Ovary (tissue), 3 donors: ENCODE measurements around the gene AMOTL1.

Source experiments
- EP300 ChIP-seq: sonication (generic); formaldehyde crosslinking; IDR thresholded peaks from one replicate; pipeline ENCODE4 v1.6.1; 2017; ENCODE audit warnings: antibody characterized with exemption
- POLR2A ChIP-seq: fragments of 450-650 bp; IDR thresholded peaks from one replicate; pipeline ENCODE4 v1.6.1; 2017; ENCODE audit warnings: antibody characterized with exemption, mild to moderate bottlenecking, moderate library complexity
- TF ChIP-seq, protein P1 (sequence below), 3 donors: fragments of 450-650 bp in 2 of 3; fragments of 200-600 bp in 1 of 3; IDR thresholded peaks; one replicate each; pipeline versions ENCODE4 v1.5.1 to v1.8.0; 2016 to 2022; ENCODE audit warnings: antibody characterized with exemption in 3 of 3, mild to moderate bottlenecking in 1 of 3
- donor health status: DM: no; HTN: no; CAD: no.

DNA sequence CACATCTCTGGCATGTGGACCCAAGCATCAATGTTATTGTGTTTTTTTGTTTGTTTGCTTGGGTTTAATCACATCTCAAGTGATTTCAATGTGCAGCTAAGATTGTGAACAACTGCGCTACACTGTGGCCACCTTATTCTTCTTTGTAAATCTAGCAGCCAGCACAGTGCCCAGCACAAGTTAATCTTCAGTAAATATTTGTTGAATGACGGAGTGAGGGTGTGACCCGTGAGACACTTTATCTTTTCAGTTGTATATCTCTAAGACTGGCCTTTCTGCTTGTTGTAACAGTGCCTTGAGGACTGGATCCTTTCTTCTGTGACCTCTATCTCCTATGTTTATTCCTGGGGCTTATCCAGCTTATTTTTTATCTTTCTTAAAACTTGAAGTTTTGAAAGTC, 21.4 kb upstream of the AMOTL1 start:
- TF ChIP-seq, protein P1, sequence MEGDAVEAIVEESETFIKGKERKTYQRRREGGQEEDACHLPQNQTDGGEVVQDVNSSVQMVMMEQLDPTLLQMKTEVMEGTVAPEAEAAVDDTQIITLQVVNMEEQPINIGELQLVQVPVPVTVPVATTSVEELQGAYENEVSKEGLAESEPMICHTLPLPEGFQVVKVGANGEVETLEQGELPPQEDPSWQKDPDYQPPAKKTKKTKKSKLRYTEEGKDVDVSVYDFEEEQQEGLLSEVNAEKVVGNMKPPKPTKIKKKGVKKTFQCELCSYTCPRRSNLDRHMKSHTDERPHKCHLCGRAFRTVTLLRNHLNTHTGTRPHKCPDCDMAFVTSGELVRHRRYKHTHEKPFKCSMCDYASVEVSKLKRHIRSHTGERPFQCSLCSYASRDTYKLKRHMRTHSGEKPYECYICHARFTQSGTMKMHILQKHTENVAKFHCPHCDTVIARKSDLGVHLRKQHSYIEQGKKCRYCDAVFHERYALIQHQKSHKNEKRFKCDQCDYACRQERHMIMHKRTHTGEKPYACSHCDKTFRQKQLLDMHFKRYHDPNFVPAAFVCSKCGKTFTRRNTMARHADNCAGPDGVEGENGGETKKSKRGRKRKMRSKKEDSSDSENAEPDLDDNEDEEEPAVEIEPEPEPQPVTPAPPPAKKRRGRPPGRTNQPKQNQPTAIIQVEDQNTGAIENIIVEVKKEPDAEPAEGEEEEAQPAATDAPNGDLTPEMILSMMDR (IDR thresholded peaks at IDR 0.05) = no peak
- TF ChIP-seq POLR2A (no peak), EP300 (no peak)
